HepG2 (cell line): ENCODE measurements around the gene RPRD2. TPM values are rescaled to one million over a fixed set of nuclear protein-coding genes. Genes with fewer than 3 reads are reported as not detected.
A peak's percentile ranks its signal among the peaks of the same experiment; 100 is the strongest.

ENCODE experiments used
- IKZF4 ChIP-seq: sonication (generic); formaldehyde crosslinking; IDR thresholded peaks from 2 replicates; pipeline ENCODE4 v1.5.1; 2020; ENCODE audit warnings: borderline replicate concordance, mild to moderate bottlenecking, low read depth, missing genetic modification reagents; ENCODE audit errors: not compliant biosample characterization
- NR3C1 ChIP-seq: sonication (generic); formaldehyde crosslinking; IDR thresholded peaks from 2 replicates; pipeline ENCODE4 v1.4.0; 2020; ENCODE audit warnings: missing genetic modification reagents
- POLR2AphosphoS2 ChIP-seq: IDR thresholded peaks from 2 replicates; pipeline ENCODE4 v1.6.1; 2011; ENCODE audit warnings: low read depth, low read length, improper control_type of control experiment
- TCF7L2 ChIP-seq: IDR thresholded peaks from 2 replicates; pipeline ENCODE4 v1.6.1; 2011; ENCODE audit warnings: mild to moderate bottlenecking, low read depth, low read length, moderate library complexity
- ZSCAN20 ChIP-seq: sonication (generic); formaldehyde crosslinking; IDR thresholded peaks from 2 replicates; pipeline ENCODE4 v1.4.0; 2020; ENCODE audit warnings: missing genetic modification reagents, mild to moderate bottlenecking, borderline replicate concordance
- polyA plus RNA-seq, 8 experiments: library from polyadenylated mRNA; depleted of rRNA in 3 of 8; stranded (reverse) in 7 of 8; unstranded in 1 of 8; fragments of >200 nt; fragmentation: Illumina TruSeq in 4 of 8; extraction: Trizol in 4 of 8; gene quantifications; 2 replicates each; pipeline versions ENCODE4 v1.2.1 to v1.2.3, GENCODE V29; 2011 to 2016; ENCODE audit warnings: low read depth in 4 of 8, missing spikeins in 1 of 8, mixed read lengths in 1 of 8; ENCODE audit not compliant: insufficient read depth in 1 of 8
- total RNA-seq, 5 experiments: library from RNA; depleted of rRNA; stranded (reverse); fragments of >200 nt; fragmentation: Illumina TruSeq; extraction: Trizol; gene quantifications; 2 replicates each; pipeline ENCODE4 v1.2.3, GENCODE V29; 2016; ENCODE audit warnings: low read depth in 1 of 5
- TF ChIP-seq, protein P1 (sequence below): IDR thresholded peaks from 2 replicates; pipeline ENCODE4 v1.6.1; 2016; ENCODE audit warnings: missing compliant biosample characterization, missing genetic modification reagents, borderline replicate concordance
- TF ChIP-seq, protein P2 (sequence below): IDR thresholded peaks from 2 replicates; pipeline ENCODE4 v1.6.1; 2018; ENCODE audit warnings: missing genetic modification reagents
- TF ChIP-seq, protein P3 (sequence below): IDR thresholded peaks from 2 replicates; pipeline ENCODE4 v1.6.1; 2016; ENCODE audit warnings: low read depth
- TF ChIP-seq, protein P4 (sequence below): sonication (generic); formaldehyde crosslinking; IDR thresholded peaks from 2 replicates; pipeline ENCODE4 v1.4.0; 2020; ENCODE audit warnings: missing genetic modification reagents, borderline replicate concordance
- TF ChIP-seq, protein P5 (sequence below), 2 experiments: fragments of 450-650 bp in 1 of 2; sonication (generic) in 1 of 2; formaldehyde crosslinking; IDR thresholded peaks; 2 replicates each; pipeline versions ENCODE4 v1.5.0 to v1.8.0; 2020 to 2022; ENCODE audit warnings: mild to moderate bottlenecking in 1 of 2, missing genetic modification reagents in 1 of 2
- TF ChIP-seq, protein P6 (sequence below): sonication (generic); formaldehyde crosslinking; IDR thresholded peaks from 2 replicates; pipeline ENCODE4; 2020; ENCODE audit warnings: missing genetic modification reagents, mild to moderate bottlenecking, borderline replicate concordance

RPRD2 gene
- total and polyA plus RNA-seq, 2 of the 13 experiments (the other 11 are each of a cell fraction or from before 2014, with no cell fraction given), result 8.0 to 8.9 TPM

DNA sequence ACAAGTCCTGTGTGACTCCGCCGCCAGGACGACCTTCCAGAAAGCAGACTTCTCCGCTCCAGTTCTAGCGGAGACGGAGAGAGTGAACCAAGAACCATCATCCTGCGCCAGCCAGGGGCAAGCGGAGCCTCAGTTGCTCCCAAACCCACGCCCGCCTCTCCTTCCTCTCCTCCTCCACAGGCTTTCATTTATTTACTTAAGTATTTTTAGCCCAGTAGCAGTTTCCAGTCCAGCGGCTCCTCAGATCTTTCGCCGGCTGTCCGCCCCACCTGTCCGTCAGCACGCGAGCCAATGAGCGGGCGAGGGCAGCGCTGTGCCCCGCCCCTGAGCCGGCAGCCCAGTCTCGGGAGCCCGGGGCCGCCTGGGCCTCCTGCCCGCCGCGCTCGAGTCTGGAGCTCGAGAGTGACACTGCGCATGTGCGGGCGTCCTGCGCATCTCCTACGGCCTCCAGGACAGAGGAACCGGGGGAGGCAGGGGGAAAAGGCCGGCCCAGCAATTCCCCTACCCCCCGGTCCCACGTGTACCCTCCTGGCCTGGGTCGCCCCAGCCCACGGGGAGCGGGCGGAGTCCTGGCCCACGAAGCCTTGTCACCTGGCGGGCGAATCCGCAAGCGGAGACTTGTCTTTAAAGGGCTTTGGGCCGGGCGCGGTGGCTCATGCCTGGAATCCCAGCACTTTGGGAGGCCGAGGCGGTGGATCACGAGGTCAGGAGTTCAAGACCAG lies 151.5 kb downstream of the RPRD2 start, which contains the start of gene FALEC (continued):
- TF ChIP-seq, protein P1, sequence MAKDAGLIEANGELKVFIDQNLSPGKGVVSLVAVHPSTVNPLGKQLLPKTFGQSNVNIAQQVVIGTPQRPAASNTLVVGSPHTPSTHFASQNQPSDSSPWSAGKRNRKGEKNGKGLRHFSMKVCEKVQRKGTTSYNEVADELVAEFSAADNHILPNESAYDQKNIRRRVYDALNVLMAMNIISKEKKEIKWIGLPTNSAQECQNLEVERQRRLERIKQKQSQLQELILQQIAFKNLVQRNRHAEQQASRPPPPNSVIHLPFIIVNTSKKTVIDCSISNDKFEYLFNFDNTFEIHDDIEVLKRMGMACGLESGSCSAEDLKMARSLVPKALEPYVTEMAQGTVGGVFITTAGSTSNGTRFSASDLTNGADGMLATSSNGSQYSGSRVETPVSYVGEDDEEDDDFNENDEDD, result peak; percentile 68; the same call in 1 of the 2 replicates
- TF ChIP-seq, protein P2, sequence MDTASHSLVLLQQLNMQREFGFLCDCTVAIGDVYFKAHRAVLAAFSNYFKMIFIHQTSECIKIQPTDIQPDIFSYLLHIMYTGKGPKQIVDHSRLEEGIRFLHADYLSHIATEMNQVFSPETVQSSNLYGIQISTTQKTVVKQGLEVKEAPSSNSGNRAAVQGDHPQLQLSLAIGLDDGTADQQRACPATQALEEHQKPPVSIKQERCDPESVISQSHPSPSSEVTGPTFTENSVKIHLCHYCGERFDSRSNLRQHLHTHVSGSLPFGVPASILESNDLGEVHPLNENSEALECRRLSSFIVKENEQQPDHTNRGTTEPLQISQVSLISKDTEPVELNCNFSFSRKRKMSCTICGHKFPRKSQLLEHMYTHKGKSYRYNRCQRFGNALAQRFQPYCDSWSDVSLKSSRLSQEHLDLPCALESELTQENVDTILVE (CRISPR knock-in tag), result peak; percentile 55; the same call in 1 of the 2 replicates
- TF ChIP-seq NR3C1 (CRISPR knock-in tag) (no peak), IKZF4 (CRISPR knock-in tag) (no peak), POLR2AphosphoS2 (no peak), TCF7L2 (0 out of 2 replicates have a peak, but pooled peaks have one; percentile 43), ZSCAN20 (no peak)
- TF ChIP-seq, protein P3, sequence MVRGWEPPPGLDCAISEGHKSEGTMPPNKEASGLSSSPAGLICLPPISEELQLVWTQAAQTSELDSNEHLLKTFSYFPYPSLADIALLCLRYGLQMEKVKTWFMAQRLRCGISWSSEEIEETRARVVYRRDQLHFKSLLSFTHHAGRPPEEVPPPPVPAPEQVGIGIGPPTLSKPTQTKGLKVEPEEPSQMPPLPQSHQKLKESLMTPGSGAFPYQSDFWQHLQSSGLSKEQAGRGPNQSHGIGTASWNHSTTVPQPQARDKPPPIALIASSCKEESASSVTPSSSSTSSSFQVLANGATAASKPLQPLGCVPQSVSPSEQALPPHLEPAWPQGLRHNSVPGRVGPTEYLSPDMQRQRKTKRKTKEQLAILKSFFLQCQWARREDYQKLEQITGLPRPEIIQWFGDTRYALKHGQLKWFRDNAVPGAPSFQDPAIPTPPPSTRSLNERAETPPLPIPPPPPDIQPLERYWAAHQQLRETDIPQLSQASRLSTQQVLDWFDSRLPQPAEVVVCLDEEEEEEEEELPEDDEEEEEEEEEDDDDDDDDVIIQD (CRISPR knock-in tag), result 0 out of 2 replicates have a peak, but pooled peaks have one; percentile 6
- TF ChIP-seq, protein P4, sequence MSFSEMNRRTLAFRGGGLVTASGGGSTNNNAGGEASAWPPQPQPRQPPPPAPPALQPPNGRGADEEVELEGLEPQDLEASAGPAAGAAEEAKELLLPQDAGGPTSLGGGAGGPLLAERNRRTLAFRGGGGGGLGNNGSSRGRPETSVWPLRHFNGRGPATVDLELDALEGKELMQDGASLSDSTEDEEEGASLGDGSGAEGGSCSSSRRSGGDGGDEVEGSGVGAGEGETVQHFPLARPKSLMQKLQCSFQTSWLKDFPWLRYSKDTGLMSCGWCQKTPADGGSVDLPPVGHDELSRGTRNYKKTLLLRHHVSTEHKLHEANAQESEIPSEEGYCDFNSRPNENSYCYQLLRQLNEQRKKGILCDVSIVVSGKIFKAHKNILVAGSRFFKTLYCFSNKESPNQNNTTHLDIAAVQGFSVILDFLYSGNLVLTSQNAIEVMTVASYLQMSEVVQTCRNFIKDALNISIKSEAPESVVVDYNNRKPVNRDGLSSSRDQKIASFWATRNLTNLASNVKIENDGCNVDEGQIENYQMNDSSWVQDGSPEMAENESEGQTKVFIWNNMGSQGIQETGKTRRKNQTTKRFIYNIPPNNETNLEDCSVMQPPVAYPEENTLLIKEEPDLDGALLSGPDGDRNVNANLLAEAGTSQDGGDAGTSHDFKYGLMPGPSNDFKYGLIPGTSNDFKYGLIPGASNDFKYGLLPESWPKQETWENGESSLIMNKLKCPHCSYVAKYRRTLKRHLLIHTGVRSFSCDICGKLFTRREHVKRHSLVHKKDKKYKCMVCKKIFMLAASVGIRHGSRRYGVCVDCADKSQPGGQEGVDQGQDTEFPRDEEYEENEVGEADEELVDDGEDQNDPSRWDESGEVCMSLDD, result peak; percentile 22; the same call in 1 of the 2 replicates
- TF ChIP-seq, protein P5, sequence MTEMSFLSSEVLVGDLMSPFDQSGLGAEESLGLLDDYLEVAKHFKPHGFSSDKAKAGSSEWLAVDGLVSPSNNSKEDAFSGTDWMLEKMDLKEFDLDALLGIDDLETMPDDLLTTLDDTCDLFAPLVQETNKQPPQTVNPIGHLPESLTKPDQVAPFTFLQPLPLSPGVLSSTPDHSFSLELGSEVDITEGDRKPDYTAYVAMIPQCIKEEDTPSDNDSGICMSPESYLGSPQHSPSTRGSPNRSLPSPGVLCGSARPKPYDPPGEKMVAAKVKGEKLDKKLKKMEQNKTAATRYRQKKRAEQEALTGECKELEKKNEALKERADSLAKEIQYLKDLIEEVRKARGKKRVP (CRISPR knock-in tag; IDR thresholded peaks at IDR 0.05), result no peak
- TF ChIP-seq, protein P6, sequence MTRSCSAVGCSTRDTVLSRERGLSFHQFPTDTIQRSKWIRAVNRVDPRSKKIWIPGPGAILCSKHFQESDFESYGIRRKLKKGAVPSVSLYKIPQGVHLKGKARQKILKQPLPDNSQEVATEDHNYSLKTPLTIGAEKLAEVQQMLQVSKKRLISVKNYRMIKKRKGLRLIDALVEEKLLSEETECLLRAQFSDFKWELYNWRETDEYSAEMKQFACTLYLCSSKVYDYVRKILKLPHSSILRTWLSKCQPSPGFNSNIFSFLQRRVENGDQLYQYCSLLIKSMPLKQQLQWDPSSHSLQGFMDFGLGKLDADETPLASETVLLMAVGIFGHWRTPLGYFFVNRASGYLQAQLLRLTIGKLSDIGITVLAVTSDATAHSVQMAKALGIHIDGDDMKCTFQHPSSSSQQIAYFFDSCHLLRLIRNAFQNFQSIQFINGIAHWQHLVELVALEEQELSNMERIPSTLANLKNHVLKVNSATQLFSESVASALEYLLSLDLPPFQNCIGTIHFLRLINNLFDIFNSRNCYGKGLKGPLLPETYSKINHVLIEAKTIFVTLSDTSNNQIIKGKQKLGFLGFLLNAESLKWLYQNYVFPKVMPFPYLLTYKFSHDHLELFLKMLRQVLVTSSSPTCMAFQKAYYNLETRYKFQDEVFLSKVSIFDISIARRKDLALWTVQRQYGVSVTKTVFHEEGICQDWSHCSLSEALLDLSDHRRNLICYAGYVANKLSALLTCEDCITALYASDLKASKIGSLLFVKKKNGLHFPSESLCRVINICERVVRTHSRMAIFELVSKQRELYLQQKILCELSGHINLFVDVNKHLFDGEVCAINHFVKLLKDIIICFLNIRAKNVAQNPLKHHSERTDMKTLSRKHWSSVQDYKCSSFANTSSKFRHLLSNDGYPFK (CRISPR knock-in tag), result 0 out of 2 replicates have a peak, but pooled peaks have one; percentile 6
